H1 (cell line): Measurements from ENCODE around the gene ATG5. TPM values are rescaled to one million over a fixed set of nuclear protein-coding genes. Genes with fewer than 3 reads are reported as not detected.

Experiments used
- CTCF ChIA-PET: fragments of 300-600 bp; sonication (Branson Sonifier 250); formaldehyde crosslinking; loops from one replicate; lab custom pipeline; 2021; ENCODE audit not compliant: partially characterized antibody; lab: Charles Lee
- POLR2A ChIA-PET: fragments of 300-600 bp; sonication (Branson Sonifier 250); formaldehyde crosslinking; loops from one replicate; lab custom pipeline; 2021; ENCODE audit warnings: inconsistent platforms; ENCODE audit not compliant: partially characterized antibody; lab: Charles Lee
- DNase-seq, 2 experiments: peaks; one replicate each; pipeline versions ENCODE4 v3.0.0 to v3.0.0-alpha.2; 2010 to 2022; ENCODE audit warnings: low spot score in 2 of 2, low read depth in 1 of 2, mixed read lengths in 1 of 2
- FAIRE-seq: peaks from 2 replicates; lab custom pipeline; 2011; peaks lifted over from hg19 to GRCh38; lab: Jason Lieb, UNC
- H2AFZ ChIP-seq: 2 replicates; pipeline ENCODE4 v1.8.1; 2012; ENCODE audit warnings: low read length, inconsistent platforms
- H2AK5ac ChIP-seq: 2 replicates; pipeline ENCODE4 v1.6.1; 2013; ENCODE audit warnings: low read depth, low read length
- H2BK120ac ChIP-seq: replicated peaks from 2 replicates; pipeline ENCODE3; 2013; ENCODE audit warnings: low read depth, low read length, inconsistent platforms
- H2BK12ac ChIP-seq: 2 replicates; pipeline ENCODE4 v1.6.1; 2013; ENCODE audit warnings: low read depth, low read length
- H2BK15ac ChIP-seq: 2 replicates; pipeline ENCODE4 v1.6.1; 2013; ENCODE audit warnings: low read length
- H2BK20ac ChIP-seq: 2 replicates; pipeline ENCODE4 v1.6.1; 2013; ENCODE audit warnings: low read length
- H2BK5ac ChIP-seq: 2 replicates; pipeline ENCODE4 v1.6.1; 2013; ENCODE audit warnings: low read depth, low read length
- H3K14ac ChIP-seq: 2 replicates; pipeline ENCODE4 v1.6.1; 2013; ENCODE audit warnings: inconsistent platforms; ENCODE audit not compliant: insufficient read length
- H3K18ac ChIP-seq: 2 replicates; pipeline ENCODE4 v1.6.1; 2013; ENCODE audit warnings: low read length; ENCODE audit errors: extremely low read depth
- H3K23ac ChIP-seq: 2 replicates; pipeline ENCODE4 v1.6.1; 2013; ENCODE audit warnings: inconsistent platforms; ENCODE audit not compliant: insufficient read length
- H3K23me2 ChIP-seq: 2 replicates; pipeline ENCODE4 v1.6.1; 2013; ENCODE audit warnings: low read depth, low read length
- H3K27ac ChIP-seq: 2 replicates; pipeline ENCODE4 v1.6.1; 2011; ENCODE audit warnings: low read depth, low read length, inconsistent platforms
- H3K27me3 ChIP-seq, 4 experiments: replicated peaks in 1 of 4; 1 replicate in 1 of 4; 2 replicates in 3 of 4; pipeline versions ENCODE4 v1.6.1 to v1.8.1; 2011 to 2013; ENCODE audit warnings: low read length in 3 of 4, mild to moderate bottlenecking in 3 of 4, inconsistent platforms in 2 of 4, mixed read lengths in 2 of 4, moderate library complexity in 1 of 4; ENCODE audit not compliant: control insufficient read depth in 3 of 4, insufficient read depth in 3 of 4; ENCODE audit errors: extremely low read depth in 1 of 4
- H3K36me3 ChIP-seq, 4 experiments: 2 replicates each; pipeline versions ENCODE4 v1.6.1 to v1.8.1; 2011 to 2013; ENCODE audit warnings: mild to moderate bottlenecking in 4 of 4, low read length in 3 of 4, moderate library complexity in 2 of 4, control low read depth in 1 of 4, inconsistent platforms in 1 of 4; ENCODE audit not compliant: insufficient read depth in 4 of 4, control insufficient read depth in 2 of 4
- H3K4ac ChIP-seq: replicated peaks from 2 replicates; pipeline ENCODE3; 2013; ENCODE audit warnings: low read length, low read depth, mixed read lengths, inconsistent platforms; ENCODE audit not compliant: insufficient read length
- H3K4me1 ChIP-seq, 4 experiments: replicated peaks in 1 of 4; 1 replicate in 1 of 4; 2 replicates in 3 of 4; pipeline versions ENCODE4 v1.6.1 to v1.8.1; 2011 to 2013; ENCODE audit warnings: low read length in 3 of 4, inconsistent platforms in 2 of 4, mixed read lengths in 1 of 4; ENCODE audit not compliant: insufficient read depth in 4 of 4, control insufficient read depth in 3 of 4
- H3K4me2 ChIP-seq, 2 experiments: 2 replicates each; pipeline versions ENCODE4 v1.6.1 to v1.8.1; 2011 to 2013; ENCODE audit warnings: low read depth in 2 of 2, low read length in 2 of 2, control low read depth in 1 of 2, inconsistent platforms in 1 of 2, mild to moderate bottlenecking in 1 of 2; ENCODE audit not compliant: insufficient read depth in 1 of 2
- H3K4me3 ChIP-seq, 4 experiments: fragments of 200-600, 300-600 bp in 1 of 4; sonication (generic), shearing (Covaris generic), sonication (Bioruptor Twin) in 1 of 4; 2 replicates each; pipeline versions ENCODE4 v1.5.1 to v1.8.1; 2011 to 2016; ENCODE audit warnings: low read length in 4 of 4, low read depth in 3 of 4, control low read depth in 2 of 4, inconsistent platforms in 2 of 4, mild to moderate bottlenecking in 2 of 4, mixed read lengths in 1 of 4, moderate library complexity in 1 of 4; ENCODE audit not compliant: insufficient read depth in 2 of 4; ENCODE audit errors: extremely low read depth in 1 of 4
- H3K56ac ChIP-seq: replicated peaks from 2 replicates; pipeline ENCODE3; 2013; ENCODE audit warnings: low read depth, mild to moderate bottlenecking, mixed read lengths, low read length, inconsistent platforms; ENCODE audit not compliant: insufficient read length
- H3K79me1 ChIP-seq: 2 replicates; pipeline ENCODE4 v1.6.1; 2013; ENCODE audit warnings: low read depth, low read length, control low read depth
- H3K79me2 ChIP-seq, 2 experiments: 2 replicates each; pipeline versions ENCODE4 v1.6.1 to v1.8.1; 2012 to 2013; ENCODE audit warnings: low read length in 2 of 2, mild to moderate bottlenecking in 2 of 2, inconsistent platforms in 1 of 2; ENCODE audit not compliant: insufficient read depth in 2 of 2, control insufficient read depth in 1 of 2
- H3K9ac ChIP-seq, 4 experiments: replicated peaks in 1 of 4; 1 replicate in 1 of 4; 2 replicates in 3 of 4; pipeline versions ENCODE4 v1.6.1 to v1.8.1; 2011 to 2013; ENCODE audit warnings: low read depth in 3 of 4, low read length in 3 of 4, control low read depth in 2 of 4, mild to moderate bottlenecking in 2 of 4, moderate library complexity in 2 of 4, inconsistent platforms in 1 of 4; ENCODE audit errors: extremely low read depth in 1 of 4
- H3K9me3 ChIP-seq, 2 experiments: 2 replicates each; pipeline versions ENCODE4 v1.6.1 to v1.8.1; 2012 to 2013; ENCODE audit warnings: mild to moderate bottlenecking in 2 of 2, moderate library complexity in 2 of 2, control low read depth in 1 of 2, inconsistent platforms in 1 of 2, low read depth in 1 of 2, low read length in 1 of 2, mixed read lengths in 1 of 2; ENCODE audit not compliant: insufficient read depth in 2 of 2
- H4K20me1 ChIP-seq, 2 experiments: replicated peaks in 1 of 2; 2 replicates each; pipeline versions ENCODE3 to v1.8.1; 2011 to 2013; ENCODE audit warnings: inconsistent platforms in 2 of 2, low read length in 2 of 2, mild to moderate bottlenecking in 1 of 2; ENCODE audit not compliant: insufficient read depth in 2 of 2, control insufficient read depth in 1 of 2
- H4K5ac ChIP-seq: 2 replicates; pipeline ENCODE4 v1.6.1; 2013; ENCODE audit warnings: low read length, low read depth, mixed read lengths, inconsistent platforms; ENCODE audit not compliant: insufficient read length
- H4K8ac ChIP-seq: 2 replicates; pipeline ENCODE4 v1.8.0; 2013; ENCODE audit warnings: mild to moderate bottlenecking, moderate library complexity, low read length, inconsistent platforms; ENCODE audit not compliant: insufficient read depth; ENCODE audit errors: extremely low read depth
- H4K91ac ChIP-seq: replicated peaks from 2 replicates; pipeline ENCODE3; 2013; ENCODE audit warnings: low read length, mixed read lengths, inconsistent platforms; ENCODE audit not compliant: insufficient read length
- BACH1 ChIP-seq: IDR thresholded peaks from 2 replicates; pipeline ENCODE4 v1.6.1; 2012; ENCODE audit warnings: low read length, improper control_type of control experiment
- CBX5 ChIP-seq: fragments of 300-800, 300-1000 bp; sonication (generic); IDR thresholded peaks from 2 replicates; pipeline ENCODE4 v1.7.1; 2016; ENCODE audit warnings: antibody characterized with exemption, low read length, low read depth
- EGR1 ChIP-seq: IDR thresholded peaks from 2 replicates; pipeline ENCODE4 v1.6.1; 2011; ENCODE audit warnings: low read depth, low read length, borderline replicate concordance
- JUND ChIP-seq: IDR thresholded peaks from 2 replicates; pipeline ENCODE4 v1.6.1; 2011; ENCODE audit warnings: mild to moderate bottlenecking, improper control_type of control experiment, low read length
- PHF8 ChIP-seq: fragments of 200-600 bp; sonication (generic); conservative IDR thresholded peaks from 2 replicates; pipeline ENCODE4 v1.7.1; 2012; ENCODE audit warnings: low read depth, mild to moderate bottlenecking, inconsistent platforms, low read length, moderate library complexity
- POLR2A ChIP-seq, 2 experiments: IDR thresholded peaks; 1 replicate in 1 of 2; 2 replicates in 1 of 2; pipeline ENCODE4 v1.6.1; 2011; ENCODE audit warnings: low read depth in 2 of 2, low read length in 2 of 2, mild to moderate bottlenecking in 2 of 2; ENCODE audit errors: control extremely low read depth in 1 of 2
- RNF2 ChIP-seq: fragments of 200-900, 300-1000 bp; sonication (generic); IDR thresholded peaks from 2 replicates; pipeline ENCODE4 v1.7.1; 2016; ENCODE audit warnings: borderline replicate concordance, low read depth, mild to moderate bottlenecking, antibody characterized with exemption, low read length; ENCODE audit not compliant: poor library complexity, severe bottlenecking; ENCODE audit errors: missing control alignments
- RXRA ChIP-seq: IDR thresholded peaks from 2 replicates; pipeline ENCODE4 v1.6.1; 2011; ENCODE audit warnings: low read depth, mild to moderate bottlenecking, low read length, moderate library complexity; ENCODE audit not compliant: insufficient read depth
- SP4 ChIP-seq: IDR thresholded peaks from 2 replicates; pipeline ENCODE4 v1.6.1; 2012; ENCODE audit warnings: low read length, inconsistent platforms
- TAF7 ChIP-seq: optimal IDR thresholded peaks from 2 replicates; pipeline ENCODE3; 2011; ENCODE audit warnings: low read depth, mild to moderate bottlenecking, inconsistent platforms, low read length, moderate library complexity, borderline replicate concordance
- WGBS, 2 experiments: shearing (Covaris generic) in 1 of 2; methylation state at CpG; one replicate each; pipeline versions ENCODE4 v1.1.6 to v1.1.7; 2013 to 2015; ENCODE audit warnings: low lambda C conversion rate in 2 of 2, mixed read lengths in 2 of 2, inconsistent platforms in 1 of 2, low coverage in 1 of 2, missing lambda C conversion rate in 1 of 2; ENCODE audit not compliant: insufficient replicate concordance in 2 of 2, insufficient coverage in 1 of 2, insufficient read length in 1 of 2; ENCODE audit errors: extremely low coverage in 1 of 2, missing lambda C conversion rate in 1 of 2; 5-methylcytosine and 5-hydroxymethylcytosine counted together
- polyA plus RNA-seq, 7 experiments: library from polyadenylated mRNA; depleted of rRNA in 3 of 7; stranded (reverse) in 5 of 7; unstranded in 2 of 7; fragments of >200 nt in 5 of 7; fragments of 200-250 nt in 2 of 7; gene quantifications; 1 replicate in 5 of 7; 2 replicates in 1 of 7; 4 replicates in 1 of 7; pipeline versions ENCODE4 v1.2.1 to v1.2.3, GENCODE V29; 2011 to 2013; ENCODE audit warnings: missing spikeins in 2 of 7, mixed read lengths in 2 of 7
- total RNA-seq: library from RNA; stranded (reverse); fragmentation: NEBNext Ultra II Directional; extraction: Animal tissue kit (Norgen Biotek cat#: 25700); gene quantifications from 2 replicates; pipeline ENCODE4 v1.2.1, GENCODE V29; 2021
- TF ChIP-seq, protein P1 (sequence below): IDR thresholded peaks from 2 replicates; pipeline ENCODE4 v1.6.1; 2012; ENCODE audit warnings: low read length, inconsistent platforms

ATG5 gene
- total and polyA plus RNA-seq, 2 of the 8 experiments (the other 6 are each of a cell fraction or from before 2014, with no cell fraction given) = 18.2 to 39.0 TPM

DNA sequence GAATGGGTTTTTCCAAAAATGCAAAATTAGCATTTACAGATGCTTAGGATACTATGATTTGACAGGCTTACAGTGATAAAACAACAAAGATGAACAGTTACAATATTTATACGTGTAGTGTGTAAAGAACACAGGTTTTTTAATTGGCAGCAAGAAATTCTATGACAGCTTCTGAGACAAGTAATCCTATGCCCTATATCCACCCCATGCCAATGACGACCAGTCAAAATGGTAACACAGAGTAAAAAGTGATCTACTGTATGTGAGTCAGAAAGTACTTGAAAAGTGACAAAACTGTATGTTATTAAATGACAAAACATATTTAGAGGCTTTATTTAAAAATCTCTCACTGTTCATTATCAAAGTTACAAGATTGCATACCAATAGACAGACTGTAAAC lies 139.9 kb downstream of the ATG5 start:
- TF ChIP-seq TAF7 (no peak), JUND (no peak), SP4 (no peak), CBX5 (no peak), POLR2A (IDR thresholded peaks at IDR 0.05; ENCODE audit: control extremely low read depth in 1 of 2, low read depth in 2 of 2, low read length in 2 of 2) (no peak), BACH1 (no peak), EGR1 (no peak), PHF8 (no peak), RXRA (no peak), RNF2 (no peak)
- TF ChIP-seq, protein P1, sequence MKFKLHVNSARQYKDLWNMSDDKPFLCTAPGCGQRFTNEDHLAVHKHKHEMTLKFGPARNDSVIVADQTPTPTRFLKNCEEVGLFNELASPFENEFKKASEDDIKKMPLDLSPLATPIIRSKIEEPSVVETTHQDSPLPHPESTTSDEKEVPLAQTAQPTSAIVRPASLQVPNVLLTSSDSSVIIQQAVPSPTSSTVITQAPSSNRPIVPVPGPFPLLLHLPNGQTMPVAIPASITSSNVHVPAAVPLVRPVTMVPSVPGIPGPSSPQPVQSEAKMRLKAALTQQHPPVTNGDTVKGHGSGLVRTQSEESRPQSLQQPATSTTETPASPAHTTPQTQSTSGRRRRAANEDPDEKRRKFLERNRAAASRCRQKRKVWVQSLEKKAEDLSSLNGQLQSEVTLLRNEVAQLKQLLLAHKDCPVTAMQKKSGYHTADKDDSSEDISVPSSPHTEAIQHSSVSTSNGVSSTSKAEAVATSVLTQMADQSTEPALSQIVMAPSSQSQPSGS = no peak
- Histone ChIP-seq H2BK5ac (no peak overlapping the region), H2BK20ac (no peak overlapping the region), H2AFZ (no peak overlapping the region), H3K79me2 (no peaks in the 10 kb centered on the region), H3K4ac (no peak overlapping the region), H3K4me1 (0 out of 7 replicates have a peak, but pooled peaks cover 0 to 2% (median 0%) of the 10 kb centered on the region in 4 experiments), H3K27me3 (no peaks in the 10 kb centered on the region), H3K23ac (no peak overlapping the region), H4K20me1 (no peaks in the 10 kb centered on the region), H3K4me2 (no peak overlapping the region), H3K27ac (no peak overlapping the region), H3K79me1 (no peaks in the 10 kb centered on the region), H3K56ac (no peak overlapping the region), H2BK15ac (no peak overlapping the region), H3K9ac (no peak overlapping the region), H2AK5ac (no peak overlapping the region), H3K23me2 (no peaks in the 10 kb centered on the region), H3K14ac (no peak overlapping the region), H2BK12ac (no peak overlapping the region), H4K91ac (no peak overlapping the region), H3K9me3 (no peaks in the 10 kb centered on the region), H4K8ac (no peak overlapping the region), H3K4me3 (no peak overlapping the region), H3K36me3 (peaks cover 0 to 8% (median 2%) of the 10 kb centered on the region in 4 experiments; a peak in 4 of 8 replicates), H2BK120ac (no peak overlapping the region), H4K5ac (no peak overlapping the region), H3K18ac (no peak overlapping the region)
- WGBS, 2 experiments = 93% methylated on average over 2 of the region's 2 CpGs; no CpG with 5 or more reads in 1 of the 2 experiments
- ChIA-PET CTCF (interaction anchor here (0.8 kb wide), 1 partner anchor 38 kb away, joined by 4 read pairs; no protein-coding TSS in a partner anchor), POLR2A (no interaction called here)
- DNase-seq (no peak), FAIRE-seq (no peak)
